DOHH2 (cell line): ENCODE data around the gene PBX4.

Experiments used
- CTCF ChIP-seq: fragments of 200-600 bp; sonication (generic); IDR thresholded peaks from one replicate; pipeline ENCODE4 v1.5.1; 2014; ENCODE audit warnings: antibody characterized with exemption, mild to moderate bottlenecking, low read depth, low read length; ENCODE audit not compliant: poor library complexity, severe bottlenecking
- EZH2phosphoT487 ChIP-seq: fragments of 200-600 bp; sonication (generic); IDR thresholded peaks from 2 replicates; pipeline ENCODE4 v1.6.1; 2017; ENCODE audit warnings: borderline replicate concordance, mild to moderate bottlenecking, antibody characterized with exemption, low read length, moderate library complexity, mixed read lengths

- TF ChIP-seq CTCF = no peak
- TF ChIP-seq EZH2phosphoT487 = no peak
These were observed 12.9 kb upstream of the PBX4 start for GRCh38 chr19:19631346-19631745.
